Measurements from ENCODE around the gene IGHMBP2. TPM values are rescaled to one million over a fixed set of nuclear protein-coding genes. Genes with fewer than 3 reads are reported as not detected.

The IGHMBP2 gene
- total and polyA plus RNA-seq, 2 of the 8 experiments (the other 6 are each of a cell fraction or from before 2014, with no cell fraction given) = 8.4 to 17.6 TPM

DNA sequence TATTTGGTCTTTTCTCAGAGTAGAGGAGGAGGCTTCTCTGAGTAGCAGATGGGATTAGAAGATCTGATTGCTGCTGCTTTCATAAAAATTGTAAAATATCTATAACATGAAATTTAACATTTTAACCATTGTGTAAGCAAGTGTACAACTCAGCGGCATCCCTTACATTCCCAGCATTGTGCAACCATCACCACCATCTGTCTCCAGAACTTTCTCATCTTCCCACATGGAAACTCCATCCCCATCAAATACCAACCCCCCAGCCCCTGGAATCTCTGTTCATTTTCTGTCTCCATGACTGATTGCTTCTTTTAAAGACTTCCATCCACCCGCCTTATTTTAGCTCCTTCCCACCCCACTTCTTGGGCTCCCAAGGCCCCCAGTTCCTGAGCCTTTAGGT is 44.8 kb downstream of the IGHMBP2 start:
- 45% methylated on average over 2 of the region's 2 CpGs; no CpG with 5 or more reads in 1 of the 2 experiments for WGBS, 2 experiments (ENCODE audit: extremely low coverage in 1 of 2, insufficient coverage in 1 of 2, insufficient read length in 1 of 2, insufficient replicate concordance in 2 of 2, low coverage in 1 of 2, low lambda C conversion rate in 2 of 2, missing lambda C conversion rate in 1 of 2)
- H3K9me3 ChIP-seq (ENCODE audit: insufficient read depth in 2 of 2, low read depth in 1 of 2, low read length in 1 of 2) = no peaks in the 10 kb centered on the region
- no peaks in the 10 kb centered on the region for H4K20me1 ChIP-seq (replicated peaks in 1 of 2; ENCODE audit: control insufficient read depth in 1 of 2, insufficient read depth in 2 of 2, low read length in 2 of 2)
- H3K4me2 ChIP-seq (ENCODE audit: insufficient read depth in 1 of 2, low read depth in 2 of 2, low read length in 2 of 2) = no peak overlapping the region
- no peak overlapping the region for H2BK5ac ChIP-seq (ENCODE audit: low read depth, low read length)
- no peak overlapping the region for H2AFZ ChIP-seq (ENCODE audit: low read length)
- H3K4me3 ChIP-seq (ENCODE audit: extremely low read depth in 1 of 4, insufficient read depth in 2 of 4, low read depth in 3 of 4, low read length in 4 of 4) = no peak overlapping the region
- no peak for DNase-seq (ENCODE audit: low read depth in 1 of 2, low spot score in 2 of 2)
- no peaks in the 10 kb centered on the region for H3K79me2 ChIP-seq (ENCODE audit: control insufficient read depth in 1 of 2, insufficient read depth in 2 of 2, low read length in 2 of 2)
- H3K27me3 ChIP-seq (replicated peaks in 1 of 4; ENCODE audit: control insufficient read depth in 3 of 4, extremely low read depth in 1 of 4, insufficient read depth in 3 of 4, low read length in 3 of 4) = no peaks in the 10 kb centered on the region
- H2BK20ac ChIP-seq (ENCODE audit: low read length) = no peak overlapping the region
- no peak overlapping the region for H3K9ac ChIP-seq (replicated peaks in 1 of 4; ENCODE audit: extremely low read depth in 1 of 4, low read depth in 3 of 4, low read length in 3 of 4)
- H2BK12ac ChIP-seq (ENCODE audit: low read depth, low read length) = no peak overlapping the region
- H2BK15ac ChIP-seq (ENCODE audit: low read length) = no peak overlapping the region
- peaks cover 0 to 10% (median 1%) of the 10 kb centered on the region in 4 experiments; a peak in 5 of 7 replicates for H3K4me1 ChIP-seq (replicated peaks in 1 of 4; ENCODE audit: control insufficient read depth in 3 of 4, insufficient read depth in 4 of 4, low read length in 3 of 4)
- no peak overlapping the region for H3K18ac ChIP-seq (ENCODE audit: extremely low read depth, low read length)
- FAIRE-seq = no peak
- H3K27ac ChIP-seq (ENCODE audit: low read depth, low read length) = no peak overlapping the region
- no peaks in the 10 kb centered on the region for H3K36me3 ChIP-seq (ENCODE audit: control insufficient read depth in 2 of 4, insufficient read depth in 4 of 4, low read length in 3 of 4)
- no peak for TF ChIP-seq BRCA1 (IDR thresholded peaks at IDR 0.05; ENCODE audit: low read depth, low read length)
- no peak overlapping the region for H3K4ac ChIP-seq (replicated peaks; ENCODE audit: insufficient read length, low read depth, low read length)
- H3K79me1 ChIP-seq (ENCODE audit: low read depth, low read length) = no peaks in the 10 kb centered on the region
- no peak overlapping the region for H3K14ac ChIP-seq (ENCODE audit: insufficient read length)
- no peak overlapping the region for H3K23ac ChIP-seq (ENCODE audit: insufficient read length)
- no peak overlapping the region for H4K5ac ChIP-seq (ENCODE audit: insufficient read length, low read depth, low read length)
- H2BK120ac ChIP-seq (replicated peaks; ENCODE audit: low read depth, low read length) = no peak overlapping the region
- no peaks in the 10 kb centered on the region for H3K23me2 ChIP-seq (ENCODE audit: low read depth, low read length)
- H4K8ac ChIP-seq (ENCODE audit: extremely low read depth, insufficient read depth, low read length) = no peak overlapping the region
- CTCF ChIA-PET (ENCODE audit: partially characterized antibody) = interaction anchor here (1.0 to 1.6 kb wide), 6 partner anchors 9 to 183 kb away, joined by 3 to 7 read pairs (median 3); no protein-coding TSS in a partner anchor
- H4K91ac ChIP-seq (replicated peaks; ENCODE audit: insufficient read length, low read length) = no peak overlapping the region
- POLR2A ChIA-PET (ENCODE audit: partially characterized antibody) = no interaction called here
- H3K56ac ChIP-seq (replicated peaks; ENCODE audit: insufficient read length, low read depth, low read length) = no peak overlapping the region
- H2AK5ac ChIP-seq (ENCODE audit: low read depth, low read length) = no peak overlapping the region

Measured in H1 (cell line).